Measurements from ENCODE around the gene SLC43A1. TPM values are rescaled to one million over a fixed set of nuclear protein-coding genes. Genes with fewer than 3 reads are reported as not detected.
A peak's percentile ranks its signal among the peaks of the same experiment; 100 is the strongest.

SLC43A1 gene
- total and polyA plus RNA-seq, 8 donors: 11.7 to 25.3 (median 18.0) TPM

DNA sequence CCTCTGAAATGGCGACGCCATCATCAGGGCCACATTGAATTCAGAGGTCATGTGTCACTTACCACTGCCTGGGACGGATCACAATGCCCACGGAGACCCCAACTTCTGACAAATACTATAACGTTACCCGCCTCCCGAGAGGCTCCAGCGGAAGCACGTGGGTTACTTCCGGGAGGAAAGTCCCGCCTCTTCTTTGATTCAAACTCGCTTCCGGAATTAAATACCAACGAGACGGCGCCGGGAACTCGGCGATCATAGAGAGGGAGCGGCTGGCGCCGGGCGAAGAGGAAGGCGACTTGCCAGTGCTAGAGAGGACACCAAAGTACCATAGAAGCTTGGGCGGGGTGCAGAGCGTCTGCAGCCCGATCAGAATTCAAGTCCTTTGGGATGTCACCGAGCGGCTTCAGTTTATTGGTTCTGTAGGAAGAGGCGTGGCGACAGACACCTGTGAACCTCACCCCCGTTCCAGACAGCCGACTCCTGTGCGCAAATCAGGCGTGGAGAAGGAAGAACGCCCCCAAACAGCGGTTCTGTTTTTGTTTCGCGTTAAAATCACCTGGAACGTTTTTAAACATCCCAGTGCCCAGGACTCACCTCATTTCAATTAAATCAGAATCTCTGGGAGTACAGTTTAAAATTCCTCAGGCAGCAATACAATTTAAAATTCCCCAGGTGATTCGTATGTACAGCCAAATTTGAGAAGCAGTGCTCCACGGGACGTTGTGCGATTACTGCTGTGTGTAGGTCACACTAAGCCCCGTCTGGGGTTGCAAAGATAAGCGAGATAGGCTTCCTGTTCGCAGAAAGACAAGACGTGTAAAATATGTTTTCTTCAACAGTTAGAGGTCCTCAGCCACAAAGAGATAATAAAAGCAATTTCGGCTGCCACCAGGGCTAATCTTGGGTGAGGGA, 15.3 kb upstream of the SLC43A1 start, which contains the start of gene TIMM10:
TSS of gene TIMM10 (minus strand) at position 159 of the 912 bp plus-strand sequence. CDS start 565 bp downstream, outside the sequence.
- Histone ChIP-seq H3K4me1 (peaks cover 10 to 26% of the 10 kb centered on the region in 2 donors), H3K27ac (peak within 1 kb of the TSS; percentile 47 to 76)
- intact Hi-C loops (cut with DNase I): no loop called here

DNA sequence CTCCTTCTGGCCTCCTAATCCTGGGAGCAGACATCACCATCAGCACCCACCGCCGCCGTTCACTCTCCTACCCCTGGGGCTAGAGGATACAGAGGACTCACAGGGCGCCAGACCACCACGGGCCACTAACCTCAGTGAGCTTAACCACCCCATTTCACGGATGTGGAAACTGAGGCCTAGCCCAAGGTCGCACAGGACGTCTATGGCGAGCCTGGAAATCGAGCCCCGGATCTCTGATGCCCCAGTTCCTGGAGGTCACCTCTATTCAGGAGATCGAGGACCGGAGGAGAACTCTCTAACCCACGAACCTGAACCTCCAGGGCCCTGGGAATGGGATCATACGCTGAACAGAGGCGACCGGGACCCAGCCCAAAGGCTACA, 14.7 kb upstream of the SLC43A1 start:
- Histone ChIP-seq H3K36me3 (peaks cover 0 to 16% of the 10 kb centered on the region in 2 donors), H3K4me3 (peak overlapping the region; percentile 68 to 82), H3K27me3 (no peaks in the 10 kb centered on the region), H3K4me1 (peaks cover 10 to 26% of the 10 kb centered on the region in 2 donors), H3K9me3 (no peaks in the 10 kb centered on the region), H3K27ac (peak overlapping the region in 1 of 2 donors; percentile 76)
- TF ChIP-seq, protein P1, sequence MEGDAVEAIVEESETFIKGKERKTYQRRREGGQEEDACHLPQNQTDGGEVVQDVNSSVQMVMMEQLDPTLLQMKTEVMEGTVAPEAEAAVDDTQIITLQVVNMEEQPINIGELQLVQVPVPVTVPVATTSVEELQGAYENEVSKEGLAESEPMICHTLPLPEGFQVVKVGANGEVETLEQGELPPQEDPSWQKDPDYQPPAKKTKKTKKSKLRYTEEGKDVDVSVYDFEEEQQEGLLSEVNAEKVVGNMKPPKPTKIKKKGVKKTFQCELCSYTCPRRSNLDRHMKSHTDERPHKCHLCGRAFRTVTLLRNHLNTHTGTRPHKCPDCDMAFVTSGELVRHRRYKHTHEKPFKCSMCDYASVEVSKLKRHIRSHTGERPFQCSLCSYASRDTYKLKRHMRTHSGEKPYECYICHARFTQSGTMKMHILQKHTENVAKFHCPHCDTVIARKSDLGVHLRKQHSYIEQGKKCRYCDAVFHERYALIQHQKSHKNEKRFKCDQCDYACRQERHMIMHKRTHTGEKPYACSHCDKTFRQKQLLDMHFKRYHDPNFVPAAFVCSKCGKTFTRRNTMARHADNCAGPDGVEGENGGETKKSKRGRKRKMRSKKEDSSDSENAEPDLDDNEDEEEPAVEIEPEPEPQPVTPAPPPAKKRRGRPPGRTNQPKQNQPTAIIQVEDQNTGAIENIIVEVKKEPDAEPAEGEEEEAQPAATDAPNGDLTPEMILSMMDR (IDR thresholded peaks at IDR 0.05): no peak
- intact Hi-C loops (cut with DNase I): no loop called here
- DNase-seq: no peak
- peak; percentile 9 for ATAC-seq

More for the DNA sequence above, 15.3 kb upstream of the SLC43A1 start, which contains the start of gene TIMM10:
- peak within 1 kb of the TSS; percentile 68 to 82 for H3K4me3 ChIP-seq
- peak; percentile 94 to 98 (median 96) for DNase-seq
- H3K36me3 ChIP-seq: peaks cover 0 to 16% of the 10 kb centered on the region in 2 donors
- no peaks in the 10 kb centered on the region for H3K27me3 ChIP-seq
- no peaks in the 10 kb centered on the region for H3K9me3 ChIP-seq
- TF ChIP-seq, protein P1 (IDR thresholded peaks at IDR 0.05): no peak
- ATAC-seq: peak; percentile 96

- intact Hi-C loops (cut with DNase I): loop anchor here in 1 of 2 donors (5.0 kb wide), 2 partner anchors 37 to 72 kb away; no protein-coding TSS in a partner anchor
- DNase-seq (no peak), ATAC-seq (no peak)
- Histone ChIP-seq H3K4me1 (peaks cover 10 to 26% of the 10 kb centered on the region in 2 donors), H3K27me3 (no peaks in the 10 kb centered on the region), H3K4me3 (no peak overlapping the region), H3K27ac (no peak overlapping the region), H3K36me3 (peaks cover 0 to 16% of the 10 kb centered on the region in 2 donors), H3K9me3 (no peaks in the 10 kb centered on the region)
- TF ChIP-seq, protein P1 (IDR thresholded peaks at IDR 0.05): no peak
These were observed 13.5 kb upstream of the SLC43A1 start for GRCh38 chr11:57529012-57529411.

DNA sequence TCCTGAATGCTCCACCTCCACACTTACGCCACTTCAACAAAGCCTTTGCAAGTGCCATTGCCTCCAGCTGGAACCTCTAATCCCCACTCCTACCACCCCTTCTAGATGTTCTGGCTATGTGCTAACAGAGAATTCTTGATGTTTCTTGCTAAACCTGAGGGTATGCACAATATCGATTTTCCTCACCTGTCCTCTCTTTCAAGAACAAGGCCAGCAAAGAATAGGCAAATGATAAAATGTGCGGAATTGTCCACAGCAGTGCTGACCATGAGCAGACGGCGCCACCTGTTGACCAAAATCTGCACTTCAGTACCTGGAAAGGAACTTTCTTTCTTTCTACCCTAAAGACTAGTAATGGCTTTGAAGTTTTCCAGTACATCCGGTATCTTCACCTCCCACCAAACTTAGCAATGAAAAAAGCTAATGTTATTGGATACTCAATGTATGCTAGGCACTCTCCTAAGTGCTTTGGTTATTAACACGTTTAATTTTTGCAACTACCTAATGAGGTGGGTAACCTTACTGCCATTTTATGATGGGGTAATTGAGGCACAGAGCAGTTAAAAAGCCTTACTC, 11.6 kb upstream of the SLC43A1 start:
- H3K27ac ChIP-seq: no peak overlapping the region
- intact Hi-C loops (cut with DNase I): loop anchor here in 1 of 2 donors (5.0 kb wide), 2 partner anchors 35 to 70 kb away; no protein-coding TSS in a partner anchor
- H3K36me3 ChIP-seq: peaks cover 0 to 16% of the 10 kb centered on the region in 2 donors
- peak in 3 of 4 donors; percentile 61 to 74 (median 68) for DNase-seq
- no peak overlapping the region for H3K4me3 ChIP-seq
- peaks cover 10 to 26% of the 10 kb centered on the region in 2 donors for H3K4me1 ChIP-seq
- ATAC-seq: peak; percentile 49
- H3K27me3 ChIP-seq: no peaks in the 10 kb centered on the region
- TF ChIP-seq, protein P1 (IDR thresholded peaks at IDR 0.05): peak; percentile 87 to 88
- no peaks in the 10 kb centered on the region for H3K9me3 ChIP-seq

GRCh38 chr11:57523419-57523818, 7.9 kb upstream of the SLC43A1 start:
- H3K9me3 ChIP-seq: no peaks in the 10 kb centered on the region
- H3K4me3 ChIP-seq: no peak overlapping the region
- TF ChIP-seq, protein P1 (IDR thresholded peaks at IDR 0.05): no peak
- H3K4me1 ChIP-seq: no peaks in the 10 kb centered on the region
- no peak for ATAC-seq
- no peak overlapping the region for H3K27ac ChIP-seq
- intact Hi-C loops (cut with DNase I): no loop called here
- H3K36me3 ChIP-seq: peaks cover 0 to 10% of the 10 kb centered on the region in 2 donors
- H3K27me3 ChIP-seq: no peaks in the 10 kb centered on the region
- DNase-seq: no peak

All from left lung (tissue), 10 donors.